ENCODE results near the gene THAP6. TPM values are rescaled to one million over a fixed set of nuclear protein-coding genes. Genes with fewer than 3 reads are reported as not detected.

The THAP6 gene
- total RNA-seq, 1 experiment from 2014 or later, result 25.5 TPM

GRCh38 chr4:75544870-75545269 is 30.6 kb downstream of the THAP6 start:
- DNase-seq (ENCODE audit: low read depth, low spot score) (no peak), ATAC-seq (no peak)
- ChIA-PET CTCF (no interaction called here), RAD21 (ENCODE audit: low non-redundant PET in 1 of 2, low total read pairs in 2 of 2, uncharacterized antibody in 2 of 2, unreplicated experiment in 2 of 2) (no interaction called here), POLR2A (no interaction called here)
- Histone ChIP-seq H3K9me2 (ENCODE audit: insufficient read depth) (no peaks in the 10 kb centered on the region), H3K79me2 (ENCODE audit: insufficient read depth, low read length) (no peaks in the 10 kb centered on the region), H2AFZ (ENCODE audit: low read depth, low read length, poor library complexity, severe bottlenecking) (no peak overlapping the region), H3K27ac (ENCODE audit: low read depth, low read length) (no peak overlapping the region), H3K4me2 (ENCODE audit: low read length) (no peak overlapping the region), H3K4me1 (ENCODE audit: control insufficient read depth in 1 of 2, insufficient read depth in 2 of 2, low read length in 2 of 2) (peaks cover 0 to 5% of the 10 kb centered on the region in 2 experiments; a peak in 1 of 4 replicates), H3K4me3 (replicated peaks in 1 of 2; ENCODE audit: low read depth in 1 of 2, low read length in 2 of 2) (no peak overlapping the region), H3K9me3 (ENCODE audit: control insufficient read depth in 1 of 2, insufficient read depth in 1 of 2, low read depth in 1 of 2, low read length in 2 of 2) (no peaks in the 10 kb centered on the region), H3K9ac (ENCODE audit: low read length) (no peak overlapping the region), H3K36me3 (ENCODE audit: control insufficient read depth in 1 of 2, insufficient read depth in 2 of 2, low read length in 2 of 2) (no peaks in the 10 kb centered on the region), H3K27me3 (ENCODE audit: insufficient read depth, low read length) (no peaks in the 10 kb centered on the region), H4K20me1 (ENCODE audit: insufficient read depth) (no peaks in the 10 kb centered on the region)
- no peak for TF ChIP-seq ZNF274 (IDR thresholded peaks at IDR 0.05; ENCODE audit: low read depth, low read length)
- TF ChIP-seq, protein P1, sequence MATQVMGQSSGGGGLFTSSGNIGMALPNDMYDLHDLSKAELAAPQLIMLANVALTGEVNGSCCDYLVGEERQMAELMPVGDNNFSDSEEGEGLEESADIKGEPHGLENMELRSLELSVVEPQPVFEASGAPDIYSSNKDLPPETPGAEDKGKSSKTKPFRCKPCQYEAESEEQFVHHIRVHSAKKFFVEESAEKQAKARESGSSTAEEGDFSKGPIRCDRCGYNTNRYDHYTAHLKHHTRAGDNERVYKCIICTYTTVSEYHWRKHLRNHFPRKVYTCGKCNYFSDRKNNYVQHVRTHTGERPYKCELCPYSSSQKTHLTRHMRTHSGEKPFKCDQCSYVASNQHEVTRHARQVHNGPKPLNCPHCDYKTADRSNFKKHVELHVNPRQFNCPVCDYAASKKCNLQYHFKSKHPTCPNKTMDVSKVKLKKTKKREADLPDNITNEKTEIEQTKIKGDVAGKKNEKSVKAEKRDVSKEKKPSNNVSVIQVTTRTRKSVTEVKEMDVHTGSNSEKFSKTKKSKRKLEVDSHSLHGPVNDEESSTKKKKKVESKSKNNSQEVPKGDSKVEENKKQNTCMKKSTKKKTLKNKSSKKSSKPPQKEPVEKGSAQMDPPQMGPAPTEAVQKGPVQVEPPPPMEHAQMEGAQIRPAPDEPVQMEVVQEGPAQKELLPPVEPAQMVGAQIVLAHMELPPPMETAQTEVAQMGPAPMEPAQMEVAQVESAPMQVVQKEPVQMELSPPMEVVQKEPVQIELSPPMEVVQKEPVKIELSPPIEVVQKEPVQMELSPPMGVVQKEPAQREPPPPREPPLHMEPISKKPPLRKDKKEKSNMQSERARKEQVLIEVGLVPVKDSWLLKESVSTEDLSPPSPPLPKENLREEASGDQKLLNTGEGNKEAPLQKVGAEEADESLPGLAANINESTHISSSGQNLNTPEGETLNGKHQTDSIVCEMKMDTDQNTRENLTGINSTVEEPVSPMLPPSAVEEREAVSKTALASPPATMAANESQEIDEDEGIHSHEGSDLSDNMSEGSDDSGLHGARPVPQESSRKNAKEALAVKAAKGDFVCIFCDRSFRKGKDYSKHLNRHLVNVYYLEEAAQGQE (IDR thresholded peaks at IDR 0.05; ENCODE audit: low read depth), result no peak
- no peak for TF ChIP-seq EZH2phosphoT487 (IDR thresholded peaks at IDR 0.05; ENCODE audit: borderline replicate concordance)
- no peak for TF ChIP-seq CBX3 (IDR thresholded peaks at IDR 0.05; ENCODE audit: low read depth)
- TF ChIP-seq EGR1 (IDR thresholded peaks at IDR 0.05; ENCODE audit: low read depth), result no peak
- TF ChIP-seq YY1 (IDR thresholded peaks at IDR 0.05; ENCODE audit: extremely low read depth, insufficient replicate concordance, low read depth, low read length), result no peak
- TF ChIP-seq ELF1 (IDR thresholded peaks at IDR 0.05; ENCODE audit: borderline replicate concordance, low read depth), result no peak
- TF ChIP-seq SRF (IDR thresholded peaks at IDR 0.05; ENCODE audit: low read depth), result no peak
- TF ChIP-seq SP1 (IDR thresholded peaks at IDR 0.05; ENCODE audit: low read depth), result no peak
- TF ChIP-seq JUND (IDR thresholded peaks at IDR 0.05), result no peak
- TF ChIP-seq TCF7L2 (IDR thresholded peaks at IDR 0.05; ENCODE audit: borderline replicate concordance, extremely low read depth, insufficient read depth, insufficient read length), result no peak
- TF ChIP-seq POLR2A (IDR thresholded peaks at IDR 0.05; ENCODE audit: borderline replicate concordance, extremely low read depth, insufficient read depth, insufficient read length), result no peak
- TF ChIP-seq CEBPB (IDR thresholded peaks at IDR 0.05; ENCODE audit: low read depth), result no peak
- no peak for TF ChIP-seq ZFX (IDR thresholded peaks at IDR 0.05)
- no peak for TF ChIP-seq EZH2 (IDR thresholded peaks at IDR 0.05)
- TF ChIP-seq POLR2AphosphoS5 (IDR thresholded peaks at IDR 0.05; ENCODE audit: low read depth, low read length), result no peak
- TF ChIP-seq FOSL1 (IDR thresholded peaks at IDR 0.05; ENCODE audit: low read depth), result no peak
- no peak for TF ChIP-seq SIN3A (IDR thresholded peaks at IDR 0.05; ENCODE audit: low read depth)
- TF ChIP-seq ATF3 (IDR thresholded peaks at IDR 0.05), result no peak
- no TSS peak for BruUV-seq (replicated peaks)
- intact Hi-C loops (cut with micrococcal nuclease), result no loop called here

Data from HCT116 (cell line).